Measurements from ENCODE around the gene LMTK2.

The LMTK2 gene

DNA sequence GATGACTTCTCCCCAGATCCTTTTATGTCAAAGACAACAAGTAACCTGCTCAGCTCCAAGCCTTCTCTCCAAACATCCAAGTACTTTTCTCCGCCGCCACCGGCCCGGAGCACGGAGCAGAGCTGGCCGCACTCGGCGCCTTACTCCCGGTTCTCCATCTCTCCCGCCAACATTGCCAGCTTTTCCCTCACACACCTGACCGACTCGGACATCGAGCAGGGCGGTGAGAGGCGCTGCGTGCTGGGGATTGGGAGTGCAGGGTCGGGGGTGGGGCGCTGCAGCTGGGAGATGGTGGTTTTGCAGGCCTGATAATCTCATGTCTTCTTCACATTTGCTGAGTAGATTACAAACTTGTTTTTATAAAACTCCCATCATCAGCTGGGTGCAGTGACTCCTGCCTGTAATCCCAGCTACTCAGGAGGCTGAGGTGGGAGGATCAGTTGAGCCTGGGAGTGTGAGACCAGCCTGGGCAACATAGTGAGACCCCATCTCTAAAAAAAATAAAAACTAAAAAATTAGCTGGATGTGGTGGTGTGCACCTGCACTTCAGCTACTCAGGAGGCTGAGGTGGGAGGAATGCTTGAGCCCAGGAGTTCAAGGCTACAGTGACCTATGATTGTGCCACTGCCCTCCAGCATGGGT, 97.4 kb downstream of the LMTK2 start:
- H3K27me3 ChIP-seq = no peaks in the 10 kb centered on the region
- no peak for TF ChIP-seq CTCF (IDR thresholded peaks at IDR 0.05; ENCODE audit: low read depth, low read length)
- peaks cover 3% of the 10 kb centered on the region; the same call in 1 of the 2 replicates for H3K36me3 ChIP-seq
- no peak for DNase-seq
- no peaks in the 10 kb centered on the region for H3K4me1 ChIP-seq
- no peak overlapping the region for H3K4me3 ChIP-seq (ENCODE audit: low read depth, low read length)
- no peaks in the 10 kb centered on the region for H3K9me3 ChIP-seq

DNA sequence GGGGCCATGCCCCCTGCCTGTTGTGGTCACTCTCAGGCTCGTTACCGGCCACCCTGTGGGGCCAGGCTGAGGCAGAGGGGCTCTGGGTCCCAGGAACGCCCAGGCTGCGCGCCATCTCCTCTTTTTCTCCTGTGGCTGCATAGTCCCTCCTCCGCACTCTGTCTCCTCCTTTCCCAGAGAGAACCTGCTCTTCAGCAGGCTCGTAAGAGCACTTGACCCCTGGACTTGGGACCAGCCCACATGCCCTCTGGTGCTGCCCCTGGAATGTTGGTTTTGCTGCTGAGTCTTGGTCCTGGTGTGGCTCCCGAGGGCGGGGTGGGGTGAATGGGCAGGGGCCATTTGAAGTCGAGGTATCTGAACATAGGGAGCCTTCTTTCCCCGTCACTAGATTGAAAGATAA, 98.0 kb downstream of the LMTK2 start:
- no peak for TF ChIP-seq CTCF (IDR thresholded peaks at IDR 0.05; ENCODE audit: low read depth, low read length)
- H3K27me3 ChIP-seq = no peaks in the 10 kb centered on the region
- H3K9me3 ChIP-seq = no peaks in the 10 kb centered on the region
- H3K4me1 ChIP-seq = no peaks in the 10 kb centered on the region
- peaks cover 3% of the 10 kb centered on the region; the same call in 1 of the 2 replicates for H3K36me3 ChIP-seq
- no peak overlapping the region for H3K4me3 ChIP-seq (ENCODE audit: low read depth, low read length)
- DNase-seq = no peak

- no peak for TF ChIP-seq CTCF (IDR thresholded peaks at IDR 0.05; ENCODE audit: low read depth, low read length)
- H3K4me3 ChIP-seq (ENCODE audit: low read depth, low read length) = no peak overlapping the region
- H3K9me3 ChIP-seq = no peaks in the 10 kb centered on the region
- DNase-seq = no peak
- H3K27me3 ChIP-seq = no peaks in the 10 kb centered on the region
- H3K36me3 ChIP-seq = peaks cover 3% of the 10 kb centered on the region; the same call in 1 of the 2 replicates
- no peaks in the 10 kb centered on the region for H3K4me1 ChIP-seq
Measured at GRCh38 chr7:98205162-98205845, 98.6 kb downstream of the LMTK2 start.

DNA sequence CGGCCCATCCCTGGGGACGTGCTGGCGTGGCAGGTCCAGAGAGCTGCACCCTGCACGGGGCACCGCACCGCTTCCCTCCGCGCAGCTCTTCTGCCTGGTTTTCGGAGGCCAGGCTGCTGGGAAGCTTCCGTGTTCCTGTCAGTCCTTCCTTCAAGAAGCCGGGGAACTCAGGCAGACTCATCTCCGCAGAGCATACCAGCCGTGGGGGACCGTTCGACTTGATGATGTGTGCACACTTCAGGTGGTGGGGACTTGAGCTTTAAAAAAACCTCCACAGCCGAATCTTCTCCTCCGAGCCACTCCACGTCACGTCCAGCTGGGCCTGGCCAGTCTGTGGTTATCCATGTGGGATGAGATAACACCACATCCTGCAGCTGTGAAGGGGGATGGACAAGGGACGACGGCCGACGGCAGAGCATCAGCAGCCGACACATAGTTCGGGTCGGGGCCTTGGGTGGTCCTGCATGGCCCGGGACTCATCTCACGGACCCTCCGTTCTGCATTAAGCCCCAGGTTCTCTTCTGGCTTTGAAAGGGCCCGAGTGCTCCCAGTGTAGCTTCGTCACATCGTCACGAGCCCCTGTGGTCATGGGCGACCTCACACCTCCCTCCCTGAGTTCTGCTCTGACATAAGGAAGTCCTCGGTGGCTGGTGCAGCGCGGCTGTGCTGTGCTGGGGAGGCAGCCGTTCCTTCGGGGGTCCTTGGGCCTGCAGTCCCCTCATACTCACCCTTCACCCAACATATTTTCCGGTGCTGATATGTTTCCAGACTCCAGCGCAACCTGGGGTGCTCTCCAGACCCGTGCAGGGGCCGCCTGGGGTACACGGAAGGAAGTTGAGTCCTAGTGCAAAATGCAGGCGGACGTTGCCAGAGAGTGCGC, 100.0 kb downstream of the LMTK2 start:
- Histone ChIP-seq H3K4me1 (no peaks in the 10 kb centered on the region), H3K9me3 (no peaks in the 10 kb centered on the region), H3K4me3 (ENCODE audit: low read depth, low read length) (no peak overlapping the region), H3K36me3 (peaks cover 3% of the 10 kb centered on the region; the same call in 1 of the 2 replicates), H3K27me3 (no peaks in the 10 kb centered on the region)
- no peak for DNase-seq
- TF ChIP-seq CTCF (IDR thresholded peaks at IDR 0.05; ENCODE audit: low read depth, low read length) = no peak

- Histone ChIP-seq H3K36me3 (peaks cover 3% of the 10 kb centered on the region; the same call in 1 of the 2 replicates), H3K4me1 (no peaks in the 10 kb centered on the region), H3K4me3 (ENCODE audit: low read depth, low read length) (no peak overlapping the region), H3K9me3 (no peaks in the 10 kb centered on the region), H3K27me3 (no peaks in the 10 kb centered on the region)
- TF ChIP-seq CTCF (IDR thresholded peaks at IDR 0.05; ENCODE audit: low read depth, low read length) = no peak
- no peak for DNase-seq
Measured at GRCh38 chr7:98209166-98209920, 102.7 kb downstream of the LMTK2 start.
